Osteoblast (primary cell): Measurements from ENCODE around the gene FAM236C. TPM values are rescaled to one million over a fixed set of nuclear protein-coding genes. Genes with fewer than 3 reads are reported as not detected.
"Not testable (repeated sequence)": the region's sequence is repeated elsewhere in the genome, so short reads cannot be mapped to it uniquely, and the experiment has no call there.

ENCODE experiments used
- DNase-seq: peaks from one replicate; pipeline ENCODE4 v3.0.0; 2011; ENCODE audit warnings: low spot score, mixed read lengths; ENCODE audit not compliant: insufficient read length; ENCODE audit errors: missing footprints
- H2AFZ ChIP-seq: 2 replicates; pipeline ENCODE4 v1.6.0; 2011; ENCODE audit warnings: mild to moderate bottlenecking, low read length
- H3K27ac ChIP-seq: 2 replicates; pipeline ENCODE4 v1.5.1; 2011; ENCODE audit warnings: mild to moderate bottlenecking, low read depth, low read length, moderate library complexity
- H3K27me3 ChIP-seq: 2 replicates; pipeline ENCODE4 v1.6.0; 2012; ENCODE audit warnings: mild to moderate bottlenecking, control low read depth, inconsistent platforms, low read length, moderate library complexity; ENCODE audit not compliant: insufficient read depth
- H3K36me3 ChIP-seq: 2 replicates; pipeline ENCODE4 v1.5.1; 2011; ENCODE audit warnings: mild to moderate bottlenecking, low read length, control low read depth, moderate library complexity; ENCODE audit not compliant: insufficient read depth
- H3K4me1 ChIP-seq: 2 replicates; pipeline ENCODE4 v1.5.1; 2011; ENCODE audit warnings: mild to moderate bottlenecking, low read length, control low read depth, moderate library complexity; ENCODE audit not compliant: insufficient read depth
- H3K4me2 ChIP-seq: 2 replicates; pipeline ENCODE4 v1.6.0; 2011; ENCODE audit warnings: mild to moderate bottlenecking, low read length; ENCODE audit not compliant: insufficient read depth
- H3K4me3 ChIP-seq: fragments of 200-600 bp; sonication (generic); 3 replicates; pipeline ENCODE4 v1.5.1; 2012; ENCODE audit warnings: mild to moderate bottlenecking, low read length, inconsistent platforms; ENCODE audit not compliant: insufficient read depth
- H3K79me2 ChIP-seq: 2 replicates; pipeline ENCODE4 v1.6.0; 2012; ENCODE audit warnings: mild to moderate bottlenecking, low read length, control low read depth, inconsistent platforms; ENCODE audit not compliant: insufficient read depth
- H3K9me3 ChIP-seq: 2 replicates; pipeline ENCODE4 v1.5.1; 2011; ENCODE audit warnings: low read depth, low read length, control low read depth
- H4K20me1 ChIP-seq: 2 replicates; pipeline ENCODE4 v1.6.0; 2012; ENCODE audit warnings: mild to moderate bottlenecking, low read length, control low read depth; ENCODE audit not compliant: insufficient read depth
- total RNA-seq: library from RNA; depleted of rRNA; stranded (reverse); fragments of >200 nt; gene quantifications from 2 replicates; pipeline ENCODE4 v1.2.3, GENCODE V29; 2012

FAM236C gene
- not detected in 2 replicates for total RNA-seq

- H3K9me3 ChIP-seq, H3K4me1 ChIP-seq, H3K36me3 ChIP-seq, H2AFZ ChIP-seq, H3K27me3 ChIP-seq, H3K4me2 ChIP-seq, H3K79me2 ChIP-seq, H3K27ac ChIP-seq, H4K20me1 ChIP-seq, DNase-seq, H3K4me3 ChIP-seq: not testable (repeated sequence)
Observed at GRCh38 chrX:72912315-72912714, at the start of gene FAM236C. FAM236C (plus strand) TSS chrX:72912615; CDS start chrX:72912715, 100 bp downstream.

DNA sequence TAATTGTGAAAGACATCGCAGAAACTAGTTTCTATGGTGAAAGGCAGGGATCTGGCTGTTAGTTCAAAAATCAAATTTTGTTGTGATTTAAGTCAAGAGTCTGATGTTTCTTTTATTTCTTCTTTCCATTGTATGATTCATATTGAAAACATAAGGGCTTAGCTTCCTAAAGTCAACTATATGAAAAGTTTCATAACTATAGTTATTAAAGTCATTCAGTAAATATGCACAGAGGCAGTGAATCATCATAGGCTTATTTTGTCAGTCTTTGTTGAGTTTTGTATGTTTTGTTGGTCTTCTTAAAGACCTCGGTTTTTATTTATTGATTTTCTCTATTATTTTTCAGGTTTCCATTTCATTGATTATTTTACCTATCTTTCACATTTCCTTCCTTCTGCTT lies 29.5 kb upstream of the FAM236C start:
- not testable (repeated sequence) for H3K4me1 ChIP-seq, H3K27ac ChIP-seq, H3K36me3 ChIP-seq, DNase-seq, H3K27me3 ChIP-seq, H3K4me3 ChIP-seq, H3K79me2 ChIP-seq, H3K4me2 ChIP-seq, H3K9me3 ChIP-seq, H4K20me1 ChIP-seq, H2AFZ ChIP-seq

DNA sequence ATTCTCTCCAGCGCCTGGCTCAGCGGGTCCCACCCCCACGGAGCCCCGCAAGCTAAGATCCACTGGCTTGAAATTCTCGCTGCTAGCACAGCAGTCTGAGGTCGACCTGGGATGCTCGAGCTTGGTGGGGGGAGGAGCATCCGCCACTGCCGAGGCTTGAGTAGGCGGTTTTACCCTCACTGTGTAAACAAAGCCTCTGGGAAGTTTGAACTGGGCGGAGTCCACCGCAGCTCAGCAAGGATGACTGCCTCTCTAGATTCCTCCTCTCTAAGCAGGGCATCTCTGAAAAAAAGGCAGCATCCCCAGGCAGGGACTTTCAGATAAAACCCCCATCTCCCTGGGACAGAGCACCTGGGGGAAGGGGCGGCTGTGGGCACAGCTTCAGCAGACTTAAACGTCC lies 22.7 kb upstream of the FAM236C start:
- H3K4me2 ChIP-seq, H3K36me3 ChIP-seq, H3K4me1 ChIP-seq, H3K79me2 ChIP-seq, H3K9me3 ChIP-seq, H3K27ac ChIP-seq, H3K27me3 ChIP-seq, H4K20me1 ChIP-seq, H2AFZ ChIP-seq, H3K4me3 ChIP-seq, DNase-seq: not testable (repeated sequence)

DNA sequence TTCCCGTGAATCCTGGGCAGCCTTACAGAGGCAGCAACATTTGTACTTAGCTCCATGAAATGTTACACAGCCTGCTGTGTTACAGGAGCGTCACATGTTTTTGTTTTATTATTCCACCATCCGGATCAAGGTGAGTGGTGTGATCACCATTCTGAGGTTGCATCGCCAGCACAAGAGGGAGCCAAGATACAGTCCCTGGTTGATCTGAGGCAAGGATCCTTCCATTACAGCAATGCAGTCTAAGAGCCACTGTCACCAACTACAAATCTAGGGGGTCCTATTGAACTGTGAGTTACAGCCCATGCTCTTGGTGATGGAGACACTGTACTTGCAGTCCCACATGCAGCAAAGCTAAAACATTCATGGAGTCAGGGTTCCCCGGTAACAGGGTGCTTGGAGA lies 3.7 kb downstream of the FAM236C start:
- H4K20me1 ChIP-seq, H3K9me3 ChIP-seq, H3K4me1 ChIP-seq, H3K4me3 ChIP-seq, H3K27ac ChIP-seq, H3K27me3 ChIP-seq, DNase-seq, H2AFZ ChIP-seq, H3K36me3 ChIP-seq, H3K79me2 ChIP-seq, H3K4me2 ChIP-seq: not testable (repeated sequence)

DNA sequence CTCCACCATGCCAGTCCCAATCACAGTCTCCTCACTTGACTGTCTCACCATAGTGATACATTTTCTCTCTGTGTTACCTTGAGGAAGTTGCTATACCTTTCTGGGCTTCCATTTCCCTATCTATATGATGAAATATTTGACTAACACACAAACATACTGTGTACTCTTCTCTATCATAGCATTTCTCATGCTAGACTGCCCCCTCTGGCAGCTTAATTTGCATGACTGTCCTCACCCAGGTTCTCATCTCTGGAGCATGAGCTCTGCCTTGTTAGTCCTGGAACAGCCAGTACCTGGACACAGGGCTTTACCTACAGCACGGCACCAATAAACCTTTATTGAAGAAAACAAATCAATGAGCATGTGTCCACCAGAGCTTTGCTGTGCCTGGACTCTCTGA lies 19.9 kb downstream of the FAM236C start:
- not testable (repeated sequence) for H3K4me2 ChIP-seq

GRCh38 chrX:72936455-72936854 lies 24.0 kb downstream of the FAM236C start:
- not testable (repeated sequence) for H3K79me2 ChIP-seq, H3K36me3 ChIP-seq, DNase-seq, H3K4me2 ChIP-seq, H4K20me1 ChIP-seq, H3K27me3 ChIP-seq, H2AFZ ChIP-seq, H3K27ac ChIP-seq, H3K9me3 ChIP-seq, H3K4me3 ChIP-seq, H3K4me1 ChIP-seq

More for the DNA sequence above, 19.9 kb downstream of the FAM236C start:
- H3K4me1 ChIP-seq, H3K79me2 ChIP-seq, H3K27ac ChIP-seq, H3K36me3 ChIP-seq, DNase-seq, H3K4me3 ChIP-seq, H3K27me3 ChIP-seq, H2AFZ ChIP-seq, H3K9me3 ChIP-seq, H4K20me1 ChIP-seq: not testable (repeated sequence)

DNA sequence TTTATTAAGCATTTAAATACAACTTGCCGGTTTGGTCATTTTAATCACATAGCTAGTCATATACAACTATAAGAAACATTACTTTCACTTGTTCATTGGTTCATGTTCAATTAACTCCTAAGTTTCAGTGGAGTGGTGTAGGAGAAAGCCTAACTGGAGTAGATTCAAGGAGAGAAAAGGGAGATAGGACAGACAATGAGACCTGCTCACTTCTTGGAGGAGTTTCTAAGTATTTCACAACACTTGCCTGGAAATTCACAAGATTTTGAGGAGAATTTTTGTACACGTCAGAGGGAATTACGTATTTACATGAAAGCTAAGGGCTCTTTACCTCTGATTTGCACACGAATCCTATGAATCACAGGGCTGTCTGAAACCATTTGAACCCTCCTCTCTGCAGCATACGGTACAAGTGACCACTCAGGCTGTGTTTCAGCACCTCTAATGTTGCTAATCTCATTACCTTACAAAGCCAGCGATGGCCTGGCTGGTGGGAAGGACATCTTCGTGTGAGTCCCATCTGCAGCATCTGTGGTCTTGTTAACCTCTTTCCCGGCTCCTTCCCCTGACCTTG lies 24.6 kb downstream of the FAM236C start:
- not testable (repeated sequence) for H3K27me3 ChIP-seq, H4K20me1 ChIP-seq, H3K79me2 ChIP-seq, H3K36me3 ChIP-seq, H2AFZ ChIP-seq, H3K9me3 ChIP-seq, H3K4me2 ChIP-seq, H3K27ac ChIP-seq, H3K4me3 ChIP-seq, DNase-seq, H3K4me1 ChIP-seq

DNA sequence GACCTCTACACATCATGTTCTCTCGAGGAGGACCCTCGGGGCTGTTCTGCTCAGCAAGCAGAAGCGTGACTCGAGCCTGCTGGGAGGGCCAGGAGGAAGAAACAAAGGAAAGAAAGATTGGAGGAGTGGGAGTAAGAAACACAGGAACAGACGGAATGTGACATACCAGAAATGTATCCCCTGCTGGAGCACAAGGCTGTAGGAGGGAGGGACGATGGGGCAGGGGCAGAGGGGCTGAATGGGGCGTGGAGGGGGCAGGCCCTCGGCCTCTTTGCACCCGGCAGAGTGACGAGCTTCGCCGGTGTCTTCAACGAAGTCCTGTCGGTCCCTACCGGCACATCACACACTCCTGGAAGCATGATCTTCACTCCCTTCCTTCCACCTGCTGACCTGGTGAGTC lies 25.5 kb downstream of the FAM236C start, which contains the start of gene FAM236A:
FAM236A (plus strand) TSS at position 301 of the 400 bp plus-strand sequence; CDS start at position 358, 57 bp downstream.
- not testable (repeated sequence) for H3K4me3 ChIP-seq, H3K79me2 ChIP-seq, H3K36me3 ChIP-seq, H3K27me3 ChIP-seq, H3K27ac ChIP-seq, H3K9me3 ChIP-seq, H3K4me1 ChIP-seq, H3K4me2 ChIP-seq, DNase-seq, H4K20me1 ChIP-seq, H2AFZ ChIP-seq

GRCh38 chrX:72942272-72942671 lies 29.9 kb downstream of the FAM236C start:
- not testable (repeated sequence) for H3K9me3 ChIP-seq, H3K27ac ChIP-seq, H3K4me2 ChIP-seq, H3K36me3 ChIP-seq, H3K4me1 ChIP-seq, H3K79me2 ChIP-seq, DNase-seq, H3K27me3 ChIP-seq, H2AFZ ChIP-seq, H3K4me3 ChIP-seq, H4K20me1 ChIP-seq
